PC-9 (cell line): Measurements from ENCODE around the gene OR2V2. TPM values are rescaled to one million over a fixed set of nuclear protein-coding genes. Genes with fewer than 3 reads are reported as not detected.
"Not testable (repeated sequence)": the region's sequence is repeated elsewhere in the genome, so short reads cannot be mapped to it uniquely, and the experiment has no call there.

Experiments
- BruUV-seq: library from RNA; stranded (reverse); fragments of 400-500 nt; replicated peaks from 2 replicates; lab custom pipeline; 2021; lab: Mats Ljungman, UMichigan
- CTCF ChIA-PET: fragments of 300-600 bp; sonication (Branson Sonifier 250); formaldehyde crosslinking; loops from one replicate; lab custom pipeline; 2022; ENCODE audit warnings: antibody characterized with exemption; lab: Charles Lee
- POLR2A ChIA-PET: fragments of 300-600 bp; sonication (Branson Sonifier 250); formaldehyde crosslinking; loops from one replicate; lab custom pipeline; 2022; ENCODE audit warnings: antibody characterized with exemption; ENCODE audit not compliant: unreplicated experiment; lab: Charles Lee
- DNase-seq, 2 experiments: peaks; one replicate each; pipeline versions ENCODE4 v3.0.0 to v3.0.0-alpha.2; 2015 to 2022; ENCODE audit warnings: mixed read lengths in 1 of 2
- H2AFZ ChIP-seq: fragments of 200-600 bp; sonication (generic); 2 replicates; pipeline ENCODE4 v1.8.1; 2017; ENCODE audit warnings: antibody characterized with exemption
- H3F3A ChIP-seq: fragments of 200-600 bp; sonication (generic); 2 replicates; pipeline ENCODE4 v1.8.1; 2017; ENCODE audit warnings: antibody characterized with exemption, mild to moderate bottlenecking, low read depth; ENCODE audit not compliant: insufficient read depth
- H3K27ac ChIP-seq: fragments of 200-600 bp; sonication (generic); 2 replicates; pipeline ENCODE4 v1.6.1; 2016; ENCODE audit warnings: mixed run types
- H3K27me3 ChIP-seq: fragments of 200-600 bp; sonication (generic); 2 replicates; pipeline ENCODE4 v1.6.1; 2016; ENCODE audit warnings: low read depth, mixed run types; ENCODE audit not compliant: insufficient read depth
- H3K36me3 ChIP-seq: fragments of 200-600 bp; sonication (generic); 2 replicates; pipeline ENCODE4 v1.6.1; 2016; ENCODE audit warnings: low read depth, mixed run types
- H3K4me1 ChIP-seq: fragments of 200-600 bp; sonication (generic); replicated peaks from 2 replicates; pipeline ENCODE4 v1.6.1; 2016; ENCODE audit warnings: mixed run types; ENCODE audit not compliant: insufficient read depth
- H3K4me2 ChIP-seq: fragments of 200-600 bp; sonication (generic); 2 replicates; pipeline ENCODE4 v1.6.1; 2017; ENCODE audit warnings: mixed run types
- H3K4me3 ChIP-seq: fragments of 200-600 bp; sonication (generic); 2 replicates; pipeline ENCODE4 v1.6.1; 2016; ENCODE audit warnings: mixed run types
- H3K79me2 ChIP-seq: fragments of 200-600 bp; sonication (generic); 2 replicates; pipeline ENCODE4 v1.6.1; 2017; ENCODE audit warnings: low read depth, mixed run types
- H3K9me2 ChIP-seq: fragments of 200-600 bp; sonication (generic); 2 replicates; pipeline ENCODE4 v1.8.1; 2017; ENCODE audit warnings: mild to moderate bottlenecking; ENCODE audit not compliant: insufficient read depth
- H3K9me3 ChIP-seq: fragments of 200-600 bp; sonication (generic); 2 replicates; pipeline ENCODE4 v1.8.1; 2016; ENCODE audit warnings: low read depth; ENCODE audit not compliant: insufficient read depth
- H4K20me1 ChIP-seq: fragments of 200-600 bp; sonication (generic); 2 replicates; pipeline ENCODE4 v1.8.1; 2017; ENCODE audit not compliant: insufficient read depth
- EZH2 ChIP-seq: fragments of 200-600 bp; sonication (generic); IDR thresholded peaks from 2 replicates; pipeline ENCODE4 v1.8.0; 2017; ENCODE audit warnings: antibody characterized with exemption, low read depth
- intact Hi-C: fragments of 100-400 bp; cut with micrococcal nuclease; formaldehyde crosslinking; loops from one replicate; pipeline ENCODE4 v1.10.0; 2022; ENCODE audit not compliant: unreplicated experiment
- total RNA-seq: library from RNA; stranded (reverse); gene quantifications from 2 replicates; pipeline ENCODE4 v1.2.3, GENCODE V29; 2021
- TF ChIP-seq, protein P1 (sequence below): fragments of 200-600 bp; sonication (generic); conservative IDR thresholded peaks from 2 replicates; pipeline ENCODE4 v1.6.1; 2017; ENCODE audit warnings: mixed run types, antibody characterized with exemption, mild to moderate bottlenecking, moderate library complexity

Gene OR2V2
- total RNA-seq, 1 experiment from 2014 or later, result not detected

DNA sequence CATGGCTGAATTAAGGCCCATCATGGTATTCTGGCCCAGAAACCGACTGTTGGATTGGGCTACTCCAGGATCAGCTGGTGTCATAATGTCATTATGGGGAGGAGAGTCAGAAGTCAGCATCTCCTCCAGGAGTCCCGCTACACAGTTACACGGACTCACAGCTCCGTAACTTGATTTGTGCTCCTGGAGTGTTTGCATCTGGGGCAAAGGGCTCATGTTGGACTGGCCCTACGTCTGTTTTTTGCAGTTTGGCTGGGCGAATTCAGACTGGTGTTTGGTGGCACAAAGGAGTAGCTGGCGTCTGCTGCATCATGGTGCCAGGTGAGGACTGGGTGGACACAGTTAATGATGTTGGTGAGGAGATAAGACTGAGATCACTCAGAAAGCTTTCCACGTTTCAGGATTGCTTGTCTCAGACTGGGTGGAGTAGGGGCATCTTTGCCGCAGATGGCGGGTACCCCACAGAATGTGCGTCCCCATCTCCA lies 47.7 kb upstream of the OR2V2 start:
- BruUV-seq, result no TSS peak
- TF ChIP-seq, protein P1, sequence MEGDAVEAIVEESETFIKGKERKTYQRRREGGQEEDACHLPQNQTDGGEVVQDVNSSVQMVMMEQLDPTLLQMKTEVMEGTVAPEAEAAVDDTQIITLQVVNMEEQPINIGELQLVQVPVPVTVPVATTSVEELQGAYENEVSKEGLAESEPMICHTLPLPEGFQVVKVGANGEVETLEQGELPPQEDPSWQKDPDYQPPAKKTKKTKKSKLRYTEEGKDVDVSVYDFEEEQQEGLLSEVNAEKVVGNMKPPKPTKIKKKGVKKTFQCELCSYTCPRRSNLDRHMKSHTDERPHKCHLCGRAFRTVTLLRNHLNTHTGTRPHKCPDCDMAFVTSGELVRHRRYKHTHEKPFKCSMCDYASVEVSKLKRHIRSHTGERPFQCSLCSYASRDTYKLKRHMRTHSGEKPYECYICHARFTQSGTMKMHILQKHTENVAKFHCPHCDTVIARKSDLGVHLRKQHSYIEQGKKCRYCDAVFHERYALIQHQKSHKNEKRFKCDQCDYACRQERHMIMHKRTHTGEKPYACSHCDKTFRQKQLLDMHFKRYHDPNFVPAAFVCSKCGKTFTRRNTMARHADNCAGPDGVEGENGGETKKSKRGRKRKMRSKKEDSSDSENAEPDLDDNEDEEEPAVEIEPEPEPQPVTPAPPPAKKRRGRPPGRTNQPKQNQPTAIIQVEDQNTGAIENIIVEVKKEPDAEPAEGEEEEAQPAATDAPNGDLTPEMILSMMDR, result no peak
- TF ChIP-seq EZH2, result no peak
- ChIA-PET POLR2A (interaction anchor here (0.6 kb wide), 2 partner anchors 155 to 187 kb away, joined by 3 to 5 read pairs; no protein-coding TSS in a partner anchor), CTCF (no interaction called here)
- Histone ChIP-seq H3K27ac (no peak overlapping the region), H3K4me1 (no peaks in the 10 kb centered on the region), H3K9me2 (no peaks in the 10 kb centered on the region), H4K20me1 (no peaks in the 10 kb centered on the region), H3K36me3 (no peaks in the 10 kb centered on the region), H2AFZ (no peak overlapping the region), H3K4me2 (no peak overlapping the region), H3K9me3 (no peaks in the 10 kb centered on the region), H3K4me3 (no peak overlapping the region), H3F3A (peaks cover 16% of the 10 kb centered on the region; the same call in 1 of the 2 replicates), H3K27me3 (no peaks in the 10 kb centered on the region), H3K79me2 (no peaks in the 10 kb centered on the region)
- DNase-seq, result no peak
- intact Hi-C loops, result no loop called here

DNA sequence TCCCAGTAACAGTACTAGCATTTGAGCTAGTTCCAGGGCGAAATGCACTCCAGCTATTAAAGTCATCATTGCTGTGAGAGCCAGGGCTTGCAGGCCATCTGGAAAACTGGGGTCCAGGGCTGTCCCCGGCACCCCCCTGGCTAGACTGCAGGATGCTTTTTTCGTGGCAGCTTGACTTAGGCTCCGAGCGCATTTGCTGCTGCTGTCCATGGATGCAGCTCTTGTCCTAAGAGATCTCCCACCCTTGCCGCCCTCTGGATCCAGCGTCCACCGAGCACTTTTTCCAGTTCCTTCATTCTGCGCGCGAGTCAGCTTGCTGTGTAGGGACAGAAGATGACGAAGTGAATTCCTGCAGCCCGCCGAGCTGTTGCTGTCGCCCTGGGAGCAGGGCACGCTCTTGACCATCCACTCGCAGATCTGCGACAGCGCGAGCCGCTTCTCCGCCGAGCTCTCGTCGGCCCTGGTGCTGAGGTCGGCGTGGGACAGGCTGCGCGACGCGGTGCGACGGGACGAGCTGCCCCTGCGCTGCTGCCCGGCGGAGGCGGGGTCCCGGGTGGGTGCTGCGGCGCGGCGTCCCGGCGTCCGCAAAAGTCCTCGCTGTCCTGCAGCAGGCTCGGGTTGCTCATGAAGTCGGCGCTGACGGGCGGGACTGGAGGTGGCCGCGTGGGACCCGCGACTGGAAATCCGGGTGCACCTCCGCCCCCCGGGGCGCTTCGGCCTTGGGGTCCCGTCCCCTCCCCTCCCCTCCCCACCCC lies 47.1 kb upstream of the OR2V2 start:
- Histone ChIP-seq H4K20me1 (no peaks in the 10 kb centered on the region), H3K4me3 (no peak overlapping the region), H3K27ac (no peak overlapping the region), H3K27me3 (no peaks in the 10 kb centered on the region), H3K36me3 (no peaks in the 10 kb centered on the region), H3F3A (peaks cover 16% of the 10 kb centered on the region; the same call in 1 of the 2 replicates), H3K79me2 (no peaks in the 10 kb centered on the region), H3K9me2 (no peaks in the 10 kb centered on the region), H2AFZ (no peak overlapping the region), H3K4me1 (no peaks in the 10 kb centered on the region), H3K4me2 (no peak overlapping the region), H3K9me3 (no peaks in the 10 kb centered on the region)
- no peak for DNase-seq
- ChIA-PET CTCF (interaction anchor here (0.5 kb wide), 1 partner anchor 58 kb away, joined by 3 read pairs; no protein-coding TSS in a partner anchor), POLR2A (interaction anchor here (0.6 kb wide), 2 partner anchors 154 to 186 kb away, joined by 3 to 5 read pairs; no protein-coding TSS in a partner anchor)
- TF ChIP-seq, protein P1, result no peak
- TF ChIP-seq EZH2, result no peak
- BruUV-seq, result no TSS peak
- intact Hi-C loops, result no loop called here

DNA sequence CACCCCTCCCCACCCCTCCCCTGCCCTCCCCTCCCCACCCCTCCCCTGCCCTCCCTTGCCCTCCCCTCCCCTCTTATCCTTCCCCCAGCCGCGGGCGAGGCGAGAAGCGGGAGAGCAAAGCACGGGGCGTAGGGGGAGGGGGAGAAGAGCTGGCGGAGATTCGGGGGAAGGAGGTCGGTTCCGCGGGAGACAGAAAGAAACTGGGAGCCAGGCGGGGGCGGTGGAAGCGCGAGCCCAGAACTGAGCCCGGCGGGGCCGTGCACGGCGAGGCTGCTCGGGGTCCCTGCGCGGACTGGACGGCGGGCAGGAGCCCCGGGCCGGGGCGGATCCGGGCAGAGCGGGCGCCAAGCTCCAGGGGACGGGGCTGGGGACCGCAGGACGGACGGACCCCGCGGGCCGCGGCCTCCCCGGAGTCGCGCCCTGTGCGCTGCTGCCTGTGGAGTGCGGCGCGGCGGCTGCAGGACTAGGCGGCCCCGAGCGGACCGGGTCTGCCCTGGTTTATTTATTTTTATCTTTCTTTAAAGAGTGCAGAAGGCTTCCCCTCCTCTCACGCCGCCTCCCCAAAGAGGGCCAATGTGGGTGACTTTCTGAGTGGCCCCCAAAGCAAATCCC lies 46.2 kb upstream of the OR2V2 start:
- BruUV-seq, result not testable (repeated sequence)

DNA sequence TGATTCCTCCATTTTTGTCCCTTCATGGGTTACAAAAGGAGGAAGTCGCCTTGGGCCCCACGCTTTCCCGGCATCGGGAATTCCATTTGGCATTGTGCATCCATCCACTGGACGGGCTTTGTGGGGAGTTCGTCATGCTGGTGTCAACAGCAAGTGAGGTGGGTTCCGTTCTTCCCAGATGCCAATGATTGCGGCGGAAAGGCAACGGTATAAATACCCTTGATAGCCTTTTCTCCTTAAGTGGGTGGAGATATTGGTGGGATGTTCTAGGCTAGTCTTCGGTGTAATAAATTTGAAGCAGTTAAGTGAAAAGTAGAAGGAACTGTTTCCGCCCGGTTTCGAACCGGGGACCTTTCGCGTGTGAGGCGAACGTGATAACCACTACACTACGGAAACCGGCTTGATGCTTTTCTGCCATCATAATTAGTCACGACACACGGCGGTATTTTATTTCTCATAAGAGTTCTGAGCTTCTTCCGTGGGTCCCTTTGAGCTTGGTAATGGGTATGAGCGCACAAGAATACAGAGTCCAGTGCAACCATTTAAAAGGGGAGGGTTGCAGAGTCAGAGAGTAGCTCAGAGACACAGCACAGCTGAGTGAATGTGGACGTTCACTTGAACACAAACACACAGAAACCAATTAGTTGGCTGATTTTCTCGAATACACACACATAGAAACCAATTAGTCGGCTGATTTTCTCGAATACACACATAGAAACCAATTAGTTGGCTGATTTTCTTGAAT lies 45.3 kb upstream of the OR2V2 start:
- H2AFZ ChIP-seq, H3K27me3 ChIP-seq, H3K79me2 ChIP-seq, H3K4me1 ChIP-seq, H3K27ac ChIP-seq, H3K9me2 ChIP-seq, H3K9me3 ChIP-seq, H3K4me3 ChIP-seq, BruUV-seq, H4K20me1 ChIP-seq, intact Hi-C loops, H3K36me3 ChIP-seq, CTCF ChIA-PET, POLR2A ChIA-PET, H3K4me2 ChIP-seq, DNase-seq: not testable (repeated sequence)
- peaks cover 16% of the 10 kb centered on the region; the same call in 1 of the 2 replicates for H3F3A ChIP-seq

More for the DNA sequence above, 46.2 kb upstream of the OR2V2 start:
- H4K20me1 ChIP-seq, POLR2A ChIA-PET, CTCF ChIA-PET, H2AFZ ChIP-seq, H3K4me3 ChIP-seq, H3K27ac ChIP-seq, H3K4me2 ChIP-seq, intact Hi-C loops, DNase-seq, H3K36me3 ChIP-seq, H3K9me2 ChIP-seq, H3K79me2 ChIP-seq, H3K4me1 ChIP-seq, H3K9me3 ChIP-seq, H3K27me3 ChIP-seq: not testable (repeated sequence)
- peaks cover 16% of the 10 kb centered on the region; the same call in 1 of the 2 replicates for H3F3A ChIP-seq

DNA sequence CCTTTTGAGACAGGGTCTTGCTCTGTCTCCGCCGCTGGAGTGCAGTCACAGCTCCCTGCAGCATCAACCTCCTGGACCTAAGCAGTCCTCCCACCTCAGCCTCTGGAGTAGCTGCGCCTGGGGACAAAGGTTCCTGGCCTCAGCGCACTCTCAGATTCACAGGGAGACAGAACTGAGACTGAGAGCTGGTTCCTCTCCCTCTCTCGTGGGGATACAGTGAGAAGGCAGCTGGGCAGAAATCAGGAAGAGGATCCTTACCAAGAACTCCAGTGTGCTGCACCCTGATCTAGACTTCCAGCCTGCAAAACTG lies 43.2 kb upstream of the OR2V2 start:
- H4K20me1 ChIP-seq, H3K9me2 ChIP-seq, H3K79me2 ChIP-seq, POLR2A ChIA-PET, H3K27ac ChIP-seq, H3K27me3 ChIP-seq, CTCF ChIA-PET, H3K36me3 ChIP-seq, DNase-seq, H3K9me3 ChIP-seq, H3K4me3 ChIP-seq, H2AFZ ChIP-seq, H3K4me2 ChIP-seq, H3K4me1 ChIP-seq, intact Hi-C loops, BruUV-seq: not testable (repeated sequence)
- peaks cover 11% of the 10 kb centered on the region; the same call in 1 of the 2 replicates for H3F3A ChIP-seq
